MM.1S (cell line): ENCODE data around the gene CAB39.

ENCODE experiments used
- EZH2 ChIP-seq: fragments of 300-600 bp; sonication (generic); optimal IDR thresholded peaks from 2 replicates; pipeline ENCODE3; 2017; ENCODE audit warnings: low read depth, mild to moderate bottlenecking, antibody characterized with exemption, low read length, mixed read lengths
- TF ChIP-seq, protein P1 (sequence below): fragments of 300-600 bp; sonication (generic); IDR thresholded peaks from 2 replicates; pipeline ENCODE4 v1.5.1; 2016; ENCODE audit warnings: antibody characterized with exemption, low read length, mixed read lengths

- TF ChIP-seq, protein P1, sequence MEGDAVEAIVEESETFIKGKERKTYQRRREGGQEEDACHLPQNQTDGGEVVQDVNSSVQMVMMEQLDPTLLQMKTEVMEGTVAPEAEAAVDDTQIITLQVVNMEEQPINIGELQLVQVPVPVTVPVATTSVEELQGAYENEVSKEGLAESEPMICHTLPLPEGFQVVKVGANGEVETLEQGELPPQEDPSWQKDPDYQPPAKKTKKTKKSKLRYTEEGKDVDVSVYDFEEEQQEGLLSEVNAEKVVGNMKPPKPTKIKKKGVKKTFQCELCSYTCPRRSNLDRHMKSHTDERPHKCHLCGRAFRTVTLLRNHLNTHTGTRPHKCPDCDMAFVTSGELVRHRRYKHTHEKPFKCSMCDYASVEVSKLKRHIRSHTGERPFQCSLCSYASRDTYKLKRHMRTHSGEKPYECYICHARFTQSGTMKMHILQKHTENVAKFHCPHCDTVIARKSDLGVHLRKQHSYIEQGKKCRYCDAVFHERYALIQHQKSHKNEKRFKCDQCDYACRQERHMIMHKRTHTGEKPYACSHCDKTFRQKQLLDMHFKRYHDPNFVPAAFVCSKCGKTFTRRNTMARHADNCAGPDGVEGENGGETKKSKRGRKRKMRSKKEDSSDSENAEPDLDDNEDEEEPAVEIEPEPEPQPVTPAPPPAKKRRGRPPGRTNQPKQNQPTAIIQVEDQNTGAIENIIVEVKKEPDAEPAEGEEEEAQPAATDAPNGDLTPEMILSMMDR = no peak
- TF ChIP-seq EZH2 = no peak
These were observed 72.2 kb downstream of the CAB39 start for GRCh38 chr2:230784795-230785194.
